OCI-LY3 (cell line): ENCODE measurements around the gene LRRC15.

Experiments
- CTCF ChIP-seq: fragments of 200-600, 300-600 bp; sonication (generic); IDR thresholded peaks from 2 replicates; pipeline ENCODE4 v1.5.1; 2014; ENCODE audit warnings: antibody characterized with exemption, low read length, low read depth
- EZH2phosphoT487 ChIP-seq: fragments of 200-600 bp; shearing (Covaris generic); IDR thresholded peaks from 2 replicates; pipeline ENCODE4 v1.6.1; 2018; ENCODE audit warnings: antibody characterized with exemption, mixed run types, low read depth

- TF ChIP-seq CTCF (no peak), EZH2phosphoT487 (no peak)
Observed at GRCh38 chr3:194320100-194320499, 49.4 kb downstream of the LRRC15 start.
